SJCRH30 (cell line): ENCODE measurements around the gene SDR42E2. TPM values are rescaled to one million over a fixed set of nuclear protein-coding genes. Genes with fewer than 3 reads are reported as not detected.
"Not testable (repeated sequence)": the region's sequence is repeated elsewhere in the genome, so short reads cannot be mapped to it uniquely, and the experiment has no call there.

ENCODE experiments used
- DNase-seq, 2 experiments: peaks; one replicate each; pipeline ENCODE4 v3.0.0-alpha.2; 2015 to 2020
- H3K27ac ChIP-seq: fragments of 250-450 bp; sonication (Bioruptor Pico); 2 replicates; pipeline ENCODE4 v1.5.1; 2020; ENCODE audit warnings: mild to moderate bottlenecking, moderate library complexity
- H3K27me3 ChIP-seq: fragments of 250-450 bp; sonication (Bioruptor Pico); 2 replicates; pipeline ENCODE4 v1.5.1; 2020; ENCODE audit warnings: mild to moderate bottlenecking, moderate library complexity
- H3K36me3 ChIP-seq: fragments of 250-450 bp; sonication (Bioruptor Pico); 2 replicates; pipeline ENCODE4 v1.5.1; 2020; ENCODE audit warnings: mild to moderate bottlenecking, moderate library complexity
- H3K4me1 ChIP-seq: fragments of 250-450 bp; sonication (Bioruptor Pico); 2 replicates; pipeline ENCODE4 v1.5.1; 2020; ENCODE audit warnings: mild to moderate bottlenecking, moderate library complexity
- H3K4me3 ChIP-seq: fragments of 250-450 bp; sonication (Bioruptor Pico); 2 replicates; pipeline ENCODE4 v1.5.1; 2020; ENCODE audit warnings: mild to moderate bottlenecking, moderate library complexity
- H3K9me3 ChIP-seq: fragments of 250-450 bp; sonication (Bioruptor Pico); replicated peaks from 2 replicates; pipeline ENCODE4 v1.5.1; 2020; ENCODE audit warnings: mild to moderate bottlenecking, moderate library complexity
- total RNA-seq: library from RNA; depleted of rRNA; stranded (reverse); fragments of >200 nt; shearing (Covaris generic); gene quantifications from 2 replicates; pipeline ENCODE4 v1.2.3, GENCODE V29; 2014; rRNA removed

The SDR42E2 gene
- not detected in 2 replicates for total RNA-seq

DNA sequence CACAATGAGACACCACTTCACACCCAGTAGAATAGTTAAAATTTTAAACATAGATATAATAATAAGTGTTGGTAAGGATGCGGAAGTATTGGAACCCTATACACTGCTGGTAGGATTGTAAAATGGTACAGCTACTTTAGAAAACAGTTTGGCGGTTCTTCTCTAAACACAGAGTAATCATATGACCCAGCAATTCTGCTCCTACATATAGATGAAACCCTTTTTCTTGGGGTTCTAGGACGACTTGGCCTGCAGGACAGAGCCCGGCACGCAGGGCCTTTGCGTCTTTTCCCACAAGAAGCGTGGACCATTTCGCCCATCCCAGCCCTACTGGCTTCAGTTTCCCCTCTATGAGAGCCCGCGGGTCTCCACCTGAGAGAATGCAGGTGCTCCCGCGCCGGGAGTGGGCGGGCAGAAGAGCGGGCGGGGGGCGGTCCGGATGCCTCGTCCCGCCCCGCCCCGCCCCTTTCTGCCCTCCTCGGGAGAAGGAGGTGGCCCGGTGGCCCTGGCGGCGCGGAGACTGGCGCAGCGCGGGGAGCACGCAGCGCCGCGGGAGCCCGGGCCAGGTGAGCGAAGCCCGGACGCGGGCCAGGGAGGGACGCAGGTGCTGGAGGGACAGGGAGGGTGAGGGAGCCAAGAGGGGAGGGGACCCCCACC, at the start of gene SDR42E2:
Gene SDR42E2, plus strand, starts transcription at position 508 of the 657 bp plus-strand sequence. CDS start 3,077 bp downstream, outside the sequence.
- no peak for DNase-seq
- H3K9me3 ChIP-seq = no peaks in the 10 kb centered on the region
- H3K4me3 ChIP-seq = no peak within 1 kb of the TSS
- no peaks in the 10 kb centered on the region for H3K36me3 ChIP-seq
- H3K27me3 ChIP-seq = no peaks in the 10 kb centered on the region
- H3K4me1 ChIP-seq = no peaks in the 10 kb centered on the region
- H3K27ac ChIP-seq = no peak within 1 kb of the TSS

DNA sequence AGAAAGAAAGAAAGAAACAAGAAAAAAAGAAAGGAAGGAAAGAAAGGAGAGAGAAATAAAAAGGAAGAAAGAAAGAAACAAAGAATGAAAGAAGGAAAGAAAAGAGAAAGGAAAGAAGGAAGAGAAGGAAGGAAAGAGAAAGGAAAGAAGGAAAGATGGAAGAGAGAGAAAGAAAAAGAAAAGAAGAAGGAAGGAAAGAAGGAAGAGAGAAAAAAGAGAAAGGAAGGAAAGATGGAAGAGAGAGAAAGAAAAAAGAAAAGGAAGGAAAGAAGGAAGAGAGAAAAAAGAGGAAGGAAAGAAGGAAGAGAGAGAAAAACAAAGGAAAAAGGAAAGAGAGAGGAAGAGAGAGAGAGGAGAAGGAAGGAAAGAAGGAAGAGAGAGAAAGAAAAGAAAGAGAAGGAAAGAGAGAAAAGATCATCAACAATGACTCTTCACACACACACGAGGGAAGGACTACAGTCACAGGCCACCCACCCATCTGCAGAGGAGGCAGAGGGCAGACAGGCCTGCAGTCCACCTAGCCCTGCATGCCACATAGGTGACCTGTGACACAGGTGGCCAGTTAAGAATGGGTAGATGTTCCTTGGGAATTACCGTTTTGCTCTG, 46.1 kb upstream of the SDR42E2 start:
- no peak overlapping the region for H3K27ac ChIP-seq
- H3K4me1 ChIP-seq = no peaks in the 10 kb centered on the region
- no peak overlapping the region for H3K4me3 ChIP-seq
- H3K27me3 ChIP-seq = no peaks in the 10 kb centered on the region
- H3K36me3 ChIP-seq = no peaks in the 10 kb centered on the region
- H3K9me3 ChIP-seq = no peaks in the 10 kb centered on the region
- DNase-seq = no peak

DNA sequence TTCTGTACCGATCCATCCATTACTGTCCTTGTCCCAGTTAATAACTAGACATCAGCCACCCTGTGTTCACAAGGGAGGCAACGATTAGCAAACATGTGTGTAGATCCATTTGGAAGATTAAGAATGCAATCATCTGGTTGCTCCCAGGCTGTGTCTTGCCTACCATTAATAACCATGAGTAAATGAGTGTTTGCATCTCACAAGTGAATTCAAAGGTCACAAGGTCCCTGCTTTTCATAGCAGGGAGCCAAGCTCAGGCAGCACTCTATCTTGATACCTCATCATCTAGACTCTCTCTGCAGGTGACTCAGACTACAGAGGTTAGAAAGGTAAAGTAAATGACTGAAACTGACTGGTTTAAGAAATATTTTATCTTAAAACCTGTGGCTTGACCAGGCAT, 44.7 kb upstream of the SDR42E2 start:
- H3K4me1 ChIP-seq = no peaks in the 10 kb centered on the region
- H3K27me3 ChIP-seq = no peaks in the 10 kb centered on the region
- no peak for DNase-seq
- H3K27ac ChIP-seq = no peak overlapping the region
- H3K4me3 ChIP-seq = no peak overlapping the region
- H3K36me3 ChIP-seq = no peaks in the 10 kb centered on the region
- H3K9me3 ChIP-seq = no peaks in the 10 kb centered on the region

DNA sequence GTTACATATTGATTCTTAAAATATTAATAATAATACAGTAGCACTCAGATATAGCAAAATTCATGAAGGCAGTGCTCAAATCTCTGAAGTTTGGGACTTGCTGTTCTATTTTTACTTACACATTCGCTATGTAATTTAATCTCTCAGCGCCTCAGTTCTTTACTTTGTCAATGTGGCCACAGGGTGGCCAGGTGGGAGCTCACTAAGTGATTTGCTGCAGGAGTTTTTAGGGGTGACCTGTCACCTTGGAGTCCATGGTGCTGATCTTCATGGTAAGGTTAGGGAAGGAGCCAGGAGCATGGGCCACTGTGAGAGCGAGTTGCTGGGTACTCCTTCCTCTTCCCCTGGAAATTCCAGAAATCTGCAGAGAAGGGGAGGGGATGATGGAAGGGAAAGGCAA, 41.9 kb upstream of the SDR42E2 start:
- no peaks in the 10 kb centered on the region for H3K36me3 ChIP-seq
- DNase-seq = no peak

DNA sequence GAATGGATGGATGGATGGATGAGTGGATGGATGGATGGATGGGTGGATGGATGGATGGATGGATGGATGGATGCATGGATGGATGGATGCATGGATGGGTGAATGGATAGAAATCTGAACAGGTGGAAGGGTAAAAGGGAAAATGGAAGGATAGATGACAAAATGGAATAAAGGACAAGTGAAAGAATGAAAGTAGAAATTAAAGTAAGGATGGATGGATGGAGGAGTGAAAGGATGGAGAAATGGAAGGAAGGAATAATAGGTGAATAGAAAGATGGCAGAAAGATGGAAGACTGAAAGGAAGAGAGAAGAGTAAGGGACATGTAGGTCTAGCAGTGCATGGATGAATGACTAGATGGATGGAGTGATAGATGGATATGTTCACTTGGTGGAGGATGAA, 40.1 kb upstream of the SDR42E2 start:
- no peak for DNase-seq
- Histone ChIP-seq H3K36me3 (no peaks in the 10 kb centered on the region), H3K27me3 (no peaks in the 10 kb centered on the region), H3K9me3 (no peaks in the 10 kb centered on the region), H3K4me3 (no peak overlapping the region), H3K4me1 (no peaks in the 10 kb centered on the region), H3K27ac (no peak overlapping the region)

More for the DNA sequence above, 41.9 kb upstream of the SDR42E2 start:
- Histone ChIP-seq H3K27me3 (no peaks in the 10 kb centered on the region), H3K27ac (no peak overlapping the region), H3K4me3 (no peak overlapping the region), H3K9me3 (no peaks in the 10 kb centered on the region), H3K4me1 (no peaks in the 10 kb centered on the region)

DNA sequence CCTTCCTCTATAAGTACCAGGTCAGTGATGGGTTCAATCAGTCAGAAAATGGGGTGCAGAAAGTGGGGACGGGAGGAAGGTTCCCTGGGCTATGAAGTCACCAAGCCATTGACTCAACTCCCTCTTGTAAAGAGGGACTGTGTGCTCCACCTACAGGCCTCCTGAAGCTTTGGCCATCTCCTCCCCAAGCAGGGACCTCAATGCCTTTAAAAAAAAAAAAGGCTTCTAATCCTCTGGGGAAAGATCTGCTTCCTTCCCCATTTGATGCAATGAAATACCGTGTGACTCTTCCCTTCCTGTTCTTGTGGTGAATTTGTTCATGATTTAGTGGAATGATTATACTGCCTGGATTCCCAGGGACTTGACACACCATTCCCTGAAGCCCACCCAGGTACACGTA, 39.2 kb upstream of the SDR42E2 start:
- H3K4me3 ChIP-seq = no peak overlapping the region
- no peaks in the 10 kb centered on the region for H3K36me3 ChIP-seq
- H3K9me3 ChIP-seq = no peaks in the 10 kb centered on the region
- no peaks in the 10 kb centered on the region for H3K27me3 ChIP-seq
- DNase-seq = no peak
- H3K4me1 ChIP-seq = no peaks in the 10 kb centered on the region
- H3K27ac ChIP-seq = no peak overlapping the region

DNA sequence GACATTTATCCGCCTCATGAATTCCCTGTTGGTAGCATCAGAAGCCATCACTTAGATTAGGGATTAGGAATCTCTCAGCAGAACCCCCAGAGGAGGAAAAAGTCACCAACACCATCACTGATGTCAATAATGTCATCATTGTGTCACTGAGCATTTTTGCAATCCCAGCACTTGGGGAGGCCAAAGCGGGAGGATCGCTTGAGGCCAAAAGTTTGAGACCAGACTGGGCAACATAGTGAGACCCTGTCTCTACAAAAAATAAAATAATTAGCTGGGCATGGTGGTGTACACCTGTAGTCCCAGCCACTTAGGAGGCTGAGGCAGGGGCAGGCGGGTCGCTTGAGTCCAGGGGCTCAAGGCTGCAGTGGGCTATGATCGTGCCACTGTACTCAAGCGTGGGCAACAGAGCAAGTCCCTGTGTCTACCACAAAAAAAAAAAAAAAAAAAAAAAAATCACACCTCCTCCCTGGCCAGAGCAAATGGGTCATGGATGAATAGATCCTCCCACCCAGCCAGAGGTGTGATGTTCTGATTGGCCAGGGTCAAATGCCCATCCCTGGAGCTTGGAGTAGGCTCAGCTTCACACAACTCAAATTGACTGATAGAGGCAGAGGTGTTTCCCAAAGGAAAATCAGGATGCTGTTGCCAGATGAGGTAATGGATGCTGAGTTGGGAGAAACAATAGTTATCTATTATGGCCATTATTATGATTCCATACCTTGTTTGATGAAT, 38.4 kb upstream of the SDR42E2 start:
- Histone ChIP-seq H3K27ac (no peak overlapping the region), H3K9me3 (no peaks in the 10 kb centered on the region), H3K27me3 (no peaks in the 10 kb centered on the region), H3K36me3 (no peaks in the 10 kb centered on the region), H3K4me3 (no peak overlapping the region), H3K4me1 (no peaks in the 10 kb centered on the region)
- DNase-seq = no peak

DNA sequence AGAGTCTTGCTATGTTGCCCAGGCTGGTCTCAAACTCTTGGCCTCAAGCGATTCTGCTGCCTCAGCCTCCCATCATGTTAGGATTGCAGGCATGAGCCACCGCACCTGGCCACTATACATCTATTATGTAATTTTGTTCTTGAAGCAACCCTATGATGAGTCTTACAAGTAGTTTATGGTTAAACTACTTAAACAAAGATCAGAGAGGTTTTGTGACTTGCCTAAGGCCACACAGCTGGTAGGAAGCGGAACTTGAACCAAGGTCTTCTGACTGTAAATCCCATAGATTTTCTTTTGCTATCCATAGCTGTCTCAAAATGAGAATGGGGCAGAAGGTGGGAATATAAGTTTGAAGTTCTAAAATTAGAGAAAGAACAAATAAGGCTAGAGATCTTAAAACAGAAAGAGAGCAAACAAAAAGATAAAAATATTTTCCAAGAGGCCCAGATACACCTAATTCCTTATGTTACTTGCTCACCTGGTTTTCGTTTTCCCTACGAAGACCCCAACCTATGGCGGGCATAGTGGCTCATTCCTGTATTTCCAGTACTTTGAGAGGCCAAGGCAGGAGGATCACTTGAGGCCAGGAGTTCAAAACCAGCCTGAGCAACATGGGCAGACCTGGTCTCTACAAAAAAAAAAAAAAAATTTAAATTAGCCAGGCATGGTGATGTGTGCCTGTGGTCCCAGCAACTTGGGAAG, 37.6 kb upstream of the SDR42E2 start:
- H3K27me3 ChIP-seq = no peaks in the 10 kb centered on the region
- H3K9me3 ChIP-seq = no peaks in the 10 kb centered on the region
- no peaks in the 10 kb centered on the region for H3K4me1 ChIP-seq
- H3K36me3 ChIP-seq = no peaks in the 10 kb centered on the region
- DNase-seq = no peak
- H3K4me3 ChIP-seq = no peak overlapping the region
- H3K27ac ChIP-seq = no peak overlapping the region

DNA sequence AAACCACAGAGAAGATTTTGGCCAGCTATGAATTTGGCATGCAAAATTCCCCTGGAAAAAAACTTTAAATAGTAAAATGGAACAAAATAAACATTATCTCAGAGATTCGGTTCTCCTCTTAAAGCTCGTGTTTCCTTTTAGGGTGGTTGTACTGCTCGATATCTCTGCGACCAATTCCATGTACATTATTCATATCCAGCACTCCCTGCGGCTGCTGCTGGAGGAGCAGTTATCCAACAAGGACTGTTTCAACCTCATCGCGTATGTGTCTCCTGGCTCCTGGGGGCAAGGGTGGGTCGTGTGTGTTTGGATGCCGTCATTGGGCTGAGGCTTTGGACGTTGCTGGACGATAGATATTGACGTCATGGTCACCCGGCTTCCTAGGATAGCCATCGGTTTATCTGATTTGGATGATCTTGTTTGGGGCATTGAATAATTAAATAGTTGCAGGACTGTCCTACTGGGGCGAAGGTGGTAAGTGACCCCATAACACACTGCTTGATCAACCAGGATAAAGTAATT, 36.2 kb upstream of the SDR42E2 start:
- no peak overlapping the region for H3K4me3 ChIP-seq
- H3K9me3 ChIP-seq = no peaks in the 10 kb centered on the region
- no peaks in the 10 kb centered on the region for H3K4me1 ChIP-seq
- H3K27me3 ChIP-seq = no peaks in the 10 kb centered on the region
- no peak overlapping the region for H3K27ac ChIP-seq
- no peaks in the 10 kb centered on the region for H3K36me3 ChIP-seq
- DNase-seq = no peak

DNA sequence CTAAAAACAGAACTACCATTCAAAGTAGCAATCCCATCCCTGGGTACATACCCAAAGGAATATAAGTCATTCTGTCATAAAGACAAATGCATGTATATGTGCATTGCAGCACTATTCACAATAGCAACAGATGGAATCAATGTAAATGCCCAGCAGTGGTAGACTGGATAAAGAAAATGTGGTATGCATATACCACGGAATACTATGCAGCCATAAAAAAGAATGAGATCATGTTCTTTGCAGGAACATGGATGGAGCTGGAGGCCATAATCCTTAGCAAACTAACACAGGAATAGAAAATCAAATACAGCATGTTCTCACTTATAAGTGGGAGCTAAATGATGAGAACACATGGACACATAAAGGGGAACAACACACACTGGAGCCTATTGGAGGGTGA, 33.8 kb upstream of the SDR42E2 start:
- not testable (repeated sequence) for H3K9me3 ChIP-seq, H3K4me3 ChIP-seq, DNase-seq, H3K4me1 ChIP-seq, H3K27ac ChIP-seq, H3K27me3 ChIP-seq, H3K36me3 ChIP-seq

DNA sequence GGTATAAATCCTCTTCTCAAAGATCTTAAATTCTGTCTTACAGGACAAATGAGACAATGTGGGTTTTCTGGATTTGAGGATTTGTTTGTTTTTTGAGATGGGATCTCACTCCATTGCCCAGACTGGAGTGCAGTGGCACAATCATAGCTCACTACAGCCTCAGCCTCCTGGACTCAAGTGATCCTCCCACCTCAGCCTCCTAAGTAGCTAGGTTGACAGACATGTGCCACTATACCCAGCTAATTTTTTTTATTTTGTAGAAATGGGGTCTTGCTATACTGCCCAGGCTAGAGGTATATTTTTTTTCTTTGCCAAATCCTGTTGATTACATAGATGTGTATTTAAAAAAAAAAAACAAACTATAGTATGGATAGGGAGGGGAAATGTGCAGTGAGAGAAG, 31.8 kb upstream of the SDR42E2 start:
- Histone ChIP-seq H3K27me3 (no peaks in the 10 kb centered on the region), H3K36me3 (no peaks in the 10 kb centered on the region), H3K4me1 (no peaks in the 10 kb centered on the region), H3K27ac (no peak overlapping the region), H3K4me3 (no peak overlapping the region), H3K9me3 (no peaks in the 10 kb centered on the region)
- DNase-seq = no peak

DNA sequence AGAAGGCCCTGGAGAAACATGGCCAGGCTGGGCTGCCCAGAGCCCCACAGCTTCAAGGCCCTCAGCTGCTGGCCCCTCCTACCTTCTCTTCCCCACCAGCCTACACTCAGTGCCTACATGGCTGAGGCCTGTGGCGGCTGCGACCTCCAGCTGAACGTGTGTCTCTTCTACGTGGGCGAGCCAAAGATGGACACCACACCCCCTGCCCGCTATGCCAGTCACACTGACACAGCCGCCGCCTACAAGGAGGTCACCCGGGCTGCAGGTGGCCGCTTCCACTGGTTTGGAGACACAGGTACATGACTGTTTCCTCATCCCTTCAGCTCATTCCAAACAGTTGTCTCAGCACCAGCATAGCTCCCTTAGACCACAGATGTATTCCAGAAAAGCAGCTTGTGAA, 29.5 kb upstream of the SDR42E2 start:
- Histone ChIP-seq H3K4me1 (no peaks in the 10 kb centered on the region), H3K27me3 (no peaks in the 10 kb centered on the region), H3K4me3 (no peak overlapping the region), H3K27ac (no peak overlapping the region), H3K36me3 (no peaks in the 10 kb centered on the region), H3K9me3 (no peaks in the 10 kb centered on the region)
- no peak for DNase-seq

DNA sequence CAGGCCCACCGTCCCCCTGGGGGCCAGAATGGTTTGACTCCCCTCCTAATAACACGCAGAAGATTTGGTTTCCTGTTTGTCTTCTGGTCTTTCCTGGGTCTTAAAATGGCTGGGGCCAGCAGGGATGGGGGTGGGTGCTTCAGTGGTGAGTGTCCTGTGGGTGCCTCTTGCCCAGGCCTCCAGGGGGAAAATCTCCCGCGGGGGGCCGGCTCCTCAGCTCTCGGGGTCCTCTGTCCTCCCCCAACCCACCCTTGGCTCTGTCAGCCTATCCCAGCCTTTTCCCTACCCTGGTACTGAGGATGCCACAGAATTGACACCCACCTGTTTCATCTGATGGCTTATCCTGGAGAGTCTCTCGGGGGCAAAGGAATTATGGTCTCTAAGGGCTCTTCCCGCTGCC, 23.8 kb upstream of the SDR42E2 start:
- H3K36me3 ChIP-seq = no peaks in the 10 kb centered on the region
- DNase-seq = no peak

DNA sequence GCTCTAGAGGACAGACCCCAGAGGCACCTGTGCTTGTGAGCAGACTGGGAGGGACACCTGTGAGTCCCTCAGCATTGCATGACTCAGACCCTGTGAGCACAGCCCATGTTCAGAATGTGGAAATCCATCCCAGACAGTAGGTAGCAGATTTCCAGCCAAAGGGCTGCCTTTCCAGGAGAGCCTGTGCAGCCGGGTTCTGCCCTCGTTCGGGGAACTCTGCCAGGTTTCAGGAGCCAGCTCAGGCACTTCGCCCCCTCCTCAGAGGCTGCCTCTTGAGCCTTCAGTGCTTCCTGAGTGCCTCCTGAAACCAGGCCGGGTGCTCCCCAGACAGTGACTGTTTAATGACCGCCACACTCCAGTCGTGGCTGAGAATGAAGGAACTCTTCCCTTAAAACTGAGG, 23.3 kb upstream of the SDR42E2 start:
- H3K27me3 ChIP-seq = no peaks in the 10 kb centered on the region; the same call in 1 of the 2 replicates
- H3K36me3 ChIP-seq = no peaks in the 10 kb centered on the region
- DNase-seq = no peak
- no peaks in the 10 kb centered on the region for H3K4me1 ChIP-seq
- H3K9me3 ChIP-seq = no peaks in the 10 kb centered on the region
- H3K27ac ChIP-seq = no peak overlapping the region
- no peak overlapping the region for H3K4me3 ChIP-seq

More for the DNA sequence above, 23.8 kb upstream of the SDR42E2 start:
- H3K4me3 ChIP-seq = no peak overlapping the region
- H3K27ac ChIP-seq = no peak overlapping the region
- no peaks in the 10 kb centered on the region for H3K9me3 ChIP-seq
- no peaks in the 10 kb centered on the region; the same call in 1 of the 2 replicates for H3K27me3 ChIP-seq
- H3K4me1 ChIP-seq = no peaks in the 10 kb centered on the region

DNA sequence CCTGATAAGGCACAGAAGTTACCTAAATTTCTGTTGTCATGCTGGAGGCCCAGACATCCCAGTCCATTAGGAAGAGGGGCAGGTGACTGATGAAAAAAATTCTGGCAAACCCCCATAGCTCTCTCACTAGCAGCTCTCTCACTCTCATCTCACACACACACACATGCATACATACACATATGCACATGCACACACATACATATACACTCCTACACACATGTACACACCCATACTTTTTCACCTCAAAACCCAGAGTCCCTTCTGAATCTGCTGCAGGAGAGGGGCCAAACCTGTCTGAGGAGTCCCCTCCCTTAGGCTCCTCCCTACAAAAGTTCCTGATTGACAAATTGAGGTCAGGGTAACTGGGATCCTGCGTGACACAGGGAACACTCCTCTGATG, 22.6 kb upstream of the SDR42E2 start:
- no peak for DNase-seq
- no peak overlapping the region for H3K27ac ChIP-seq
- H3K27me3 ChIP-seq = no peaks in the 10 kb centered on the region; the same call in 1 of the 2 replicates
- H3K4me3 ChIP-seq = no peak overlapping the region
- no peaks in the 10 kb centered on the region for H3K4me1 ChIP-seq
- no peaks in the 10 kb centered on the region for H3K36me3 ChIP-seq
- H3K9me3 ChIP-seq = no peaks in the 10 kb centered on the region
